Tibial nerve (tissue), 4 donors: Measurements from ENCODE around the gene ANKRD27.

Experiments used
- CTCF ChIP-seq, 5 experiments: fragments of 200-600 bp in 3 of 5; fragments of 450-650 bp in 2 of 5; sonication (generic) in 3 of 5; IDR thresholded peaks; one replicate each; pipeline ENCODE4 v1.5.1; 2016 to 2019; ENCODE audit warnings: antibody characterized with exemption in 5 of 5, mild to moderate bottlenecking in 3 of 5, moderate library complexity in 2 of 5
- EP300 ChIP-seq, 2 donors: sonication (generic); formaldehyde crosslinking; IDR thresholded peaks; one replicate each; pipeline ENCODE4 v1.6.1; 2017; ENCODE audit warnings: antibody characterized with exemption in 2 of 2, mild to moderate bottlenecking in 1 of 2
- POLR2A ChIP-seq, 2 donors: fragments of 450-650 bp; IDR thresholded peaks; one replicate each; pipeline ENCODE4 v1.6.1; 2017; ENCODE audit warnings: antibody characterized with exemption in 2 of 2, mild to moderate bottlenecking in 2 of 2, moderate library complexity in 2 of 2

- no peak for TF ChIP-seq CTCF (IDR thresholded peaks at IDR 0.05)
- no peak for TF ChIP-seq POLR2A (IDR thresholded peaks at IDR 0.05)
- TF ChIP-seq EP300 (IDR thresholded peaks at IDR 0.05) = no peak
These were observed 25.2 kb downstream of the ANKRD27 start for GRCh38 chr19:32649751-32650150.
